HepG2 (cell line): Measurements from ENCODE around the gene CAMK2D.

Experiments used
- EHMT2 ChIP-seq: fragments of 200-600 bp; sonication (generic); IDR thresholded peaks from 2 replicates; pipeline ENCODE4 v1.7.0; 2017; ENCODE audit warnings: antibody characterized with exemption, low read depth, low read length, borderline replicate concordance
- ETV6 ChIP-seq: sonication (generic); formaldehyde crosslinking; conservative IDR thresholded peaks from 2 replicates; pipeline ENCODE4 v1.4.0; 2020; ENCODE audit warnings: missing genetic modification reagents
- EZH2 ChIP-seq: conservative IDR thresholded peaks from 2 replicates; pipeline ENCODE4 v1.6.1; 2012; ENCODE audit warnings: mild to moderate bottlenecking, low read depth, low read length, moderate library complexity
- GMEB2 ChIP-seq: IDR thresholded peaks from 2 replicates; pipeline ENCODE4 v1.6.1; 2016; ENCODE audit warnings: missing biosample characterization, missing genetic modification reagents, low read depth
- MTA1 ChIP-seq: sonication (generic); formaldehyde crosslinking; IDR thresholded peaks from 2 replicates; pipeline ENCODE4 v1.4.0; 2020; ENCODE audit warnings: missing genetic modification reagents, mild to moderate bottlenecking, borderline replicate concordance
- NFE2L2 ChIP-seq: fragments of 150-350 bp; IDR thresholded peaks from 2 replicates; pipeline ENCODE4 v1.6.1; 2014; ENCODE audit warnings: low read length
- REPIN1 ChIP-seq: sonication (generic); formaldehyde crosslinking; IDR thresholded peaks from 2 replicates; pipeline ENCODE4 v1.8.0; 2022; ENCODE audit warnings: missing genetic modification reagents, low read depth, mild to moderate bottlenecking, borderline replicate concordance
- SRF ChIP-seq: IDR thresholded peaks from 2 replicates; pipeline ENCODE4 v1.6.1; 2011; ENCODE audit warnings: mild to moderate bottlenecking, low read depth, low read length, moderate library complexity
- USF2 ChIP-seq, 2 experiments: sonication (generic) in 1 of 2; formaldehyde crosslinking in 1 of 2; IDR thresholded peaks; 2 replicates each; pipeline versions ENCODE4 v1.5.1 to v1.6.1; 2011 to 2020; ENCODE audit warnings: borderline replicate concordance in 1 of 2, low read depth in 1 of 2, low read length in 1 of 2, mild to moderate bottlenecking in 1 of 2, missing genetic modification reagents in 1 of 2, moderate library complexity in 1 of 2
- ZNF740 ChIP-seq: sonication (generic); formaldehyde crosslinking; IDR thresholded peaks from 2 replicates; pipeline ENCODE4 v1.4.0; 2020; ENCODE audit warnings: missing genetic modification reagents
- TF ChIP-seq, protein P1 (sequence below): sonication (generic); formaldehyde crosslinking; IDR thresholded peaks from 2 replicates; pipeline ENCODE4 v1.4.0; 2020; ENCODE audit warnings: missing genetic modification reagents
- TF ChIP-seq, protein P2 (sequence below): sonication (generic); formaldehyde crosslinking; IDR thresholded peaks from 2 replicates; pipeline ENCODE4 v1.5.0; 2020; ENCODE audit warnings: mild to moderate bottlenecking, missing genetic modification reagents, moderate library complexity
- TF ChIP-seq, protein P3 (sequence below): sonication (generic); formaldehyde crosslinking; conservative IDR thresholded peaks from 2 replicates; pipeline ENCODE4 v1.8.0; 2022; ENCODE audit warnings: missing genetic modification reagents
- TF ChIP-seq, protein P4 (sequence below): sonication (generic); formaldehyde crosslinking; IDR thresholded peaks from 2 replicates; pipeline ENCODE4 v1.4.0; 2020; ENCODE audit warnings: missing genetic modification reagents, mild to moderate bottlenecking, borderline replicate concordance

DNA sequence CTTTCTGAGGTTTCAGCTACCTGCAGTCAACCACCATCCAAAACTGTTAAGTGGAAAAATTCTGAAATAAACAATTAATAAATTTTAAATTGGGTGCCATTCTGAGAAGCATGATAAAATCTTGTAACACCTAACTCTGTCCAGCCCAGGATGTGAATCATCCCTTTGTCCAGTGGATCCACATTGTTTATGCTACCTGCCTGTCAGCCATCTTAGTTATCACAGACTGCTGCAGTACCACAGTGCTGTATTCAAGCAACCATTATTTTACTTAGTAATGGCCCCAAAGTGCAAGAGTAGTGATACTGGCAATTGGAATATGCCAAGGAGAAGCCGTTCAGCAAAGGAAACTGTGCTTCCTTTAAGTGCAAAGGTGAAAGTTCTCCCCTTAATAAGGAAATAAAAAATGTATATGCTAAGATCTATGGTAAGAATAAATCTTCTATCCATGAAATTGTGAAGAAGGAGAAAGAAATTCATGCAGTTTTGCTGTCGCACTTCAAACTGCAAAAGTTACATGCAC, 20.6 kb downstream of the CAMK2D start:
- TF ChIP-seq EZH2 = no peak
- TF ChIP-seq GMEB2 (CRISPR knock-in tag) = no peak
- no peak for TF ChIP-seq NFE2L2
- TF ChIP-seq, protein P1, sequence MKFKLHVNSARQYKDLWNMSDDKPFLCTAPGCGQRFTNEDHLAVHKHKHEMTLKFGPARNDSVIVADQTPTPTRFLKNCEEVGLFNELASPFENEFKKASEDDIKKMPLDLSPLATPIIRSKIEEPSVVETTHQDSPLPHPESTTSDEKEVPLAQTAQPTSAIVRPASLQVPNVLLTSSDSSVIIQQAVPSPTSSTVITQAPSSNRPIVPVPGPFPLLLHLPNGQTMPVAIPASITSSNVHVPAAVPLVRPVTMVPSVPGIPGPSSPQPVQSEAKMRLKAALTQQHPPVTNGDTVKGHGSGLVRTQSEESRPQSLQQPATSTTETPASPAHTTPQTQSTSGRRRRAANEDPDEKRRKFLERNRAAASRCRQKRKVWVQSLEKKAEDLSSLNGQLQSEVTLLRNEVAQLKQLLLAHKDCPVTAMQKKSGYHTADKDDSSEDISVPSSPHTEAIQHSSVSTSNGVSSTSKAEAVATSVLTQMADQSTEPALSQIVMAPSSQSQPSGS (CRISPR knock-in tag) = no peak
- TF ChIP-seq, protein P2, sequence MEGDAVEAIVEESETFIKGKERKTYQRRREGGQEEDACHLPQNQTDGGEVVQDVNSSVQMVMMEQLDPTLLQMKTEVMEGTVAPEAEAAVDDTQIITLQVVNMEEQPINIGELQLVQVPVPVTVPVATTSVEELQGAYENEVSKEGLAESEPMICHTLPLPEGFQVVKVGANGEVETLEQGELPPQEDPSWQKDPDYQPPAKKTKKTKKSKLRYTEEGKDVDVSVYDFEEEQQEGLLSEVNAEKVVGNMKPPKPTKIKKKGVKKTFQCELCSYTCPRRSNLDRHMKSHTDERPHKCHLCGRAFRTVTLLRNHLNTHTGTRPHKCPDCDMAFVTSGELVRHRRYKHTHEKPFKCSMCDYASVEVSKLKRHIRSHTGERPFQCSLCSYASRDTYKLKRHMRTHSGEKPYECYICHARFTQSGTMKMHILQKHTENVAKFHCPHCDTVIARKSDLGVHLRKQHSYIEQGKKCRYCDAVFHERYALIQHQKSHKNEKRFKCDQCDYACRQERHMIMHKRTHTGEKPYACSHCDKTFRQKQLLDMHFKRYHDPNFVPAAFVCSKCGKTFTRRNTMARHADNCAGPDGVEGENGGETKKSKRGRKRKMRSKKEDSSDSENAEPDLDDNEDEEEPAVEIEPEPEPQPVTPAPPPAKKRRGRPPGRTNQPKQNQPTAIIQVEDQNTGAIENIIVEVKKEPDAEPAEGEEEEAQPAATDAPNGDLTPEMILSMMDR (CRISPR knock-in tag) = no peak
- no peak for TF ChIP-seq SRF
- no peak for TF ChIP-seq ETV6 (CRISPR knock-in tag)
- TF ChIP-seq ZNF740 (CRISPR knock-in tag) = no peak
- no peak for TF ChIP-seq MTA1 (CRISPR knock-in tag)
- no peak for TF ChIP-seq EHMT2
- TF ChIP-seq, protein P3, sequence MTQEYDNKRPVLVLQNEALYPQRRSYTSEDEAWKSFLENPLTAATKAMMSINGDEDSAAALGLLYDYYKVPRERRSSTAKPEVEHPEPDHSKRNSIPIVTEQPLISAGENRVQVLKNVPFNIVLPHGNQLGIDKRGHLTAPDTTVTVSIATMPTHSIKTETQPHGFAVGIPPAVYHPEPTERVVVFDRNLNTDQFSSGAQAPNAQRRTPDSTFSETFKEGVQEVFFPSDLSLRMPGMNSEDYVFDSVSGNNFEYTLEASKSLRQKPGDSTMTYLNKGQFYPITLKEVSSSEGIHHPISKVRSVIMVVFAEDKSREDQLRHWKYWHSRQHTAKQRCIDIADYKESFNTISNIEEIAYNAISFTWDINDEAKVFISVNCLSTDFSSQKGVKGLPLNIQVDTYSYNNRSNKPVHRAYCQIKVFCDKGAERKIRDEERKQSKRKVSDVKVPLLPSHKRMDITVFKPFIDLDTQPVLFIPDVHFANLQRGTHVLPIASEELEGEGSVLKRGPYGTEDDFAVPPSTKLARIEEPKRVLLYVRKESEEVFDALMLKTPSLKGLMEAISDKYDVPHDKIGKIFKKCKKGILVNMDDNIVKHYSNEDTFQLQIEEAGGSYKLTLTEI (CRISPR knock-in tag) = no peak
- TF ChIP-seq USF2 (IDR thresholded peaks at IDR 0.05; ENCODE audit: low read depth, low read length) = no peak
- no peak for TF ChIP-seq USF2 (CRISPR knock-in tag; IDR thresholded peaks at IDR 0.05; ENCODE audit: borderline replicate concordance)
- no peak for TF ChIP-seq REPIN1 (CRISPR knock-in tag)
- TF ChIP-seq, protein P4, sequence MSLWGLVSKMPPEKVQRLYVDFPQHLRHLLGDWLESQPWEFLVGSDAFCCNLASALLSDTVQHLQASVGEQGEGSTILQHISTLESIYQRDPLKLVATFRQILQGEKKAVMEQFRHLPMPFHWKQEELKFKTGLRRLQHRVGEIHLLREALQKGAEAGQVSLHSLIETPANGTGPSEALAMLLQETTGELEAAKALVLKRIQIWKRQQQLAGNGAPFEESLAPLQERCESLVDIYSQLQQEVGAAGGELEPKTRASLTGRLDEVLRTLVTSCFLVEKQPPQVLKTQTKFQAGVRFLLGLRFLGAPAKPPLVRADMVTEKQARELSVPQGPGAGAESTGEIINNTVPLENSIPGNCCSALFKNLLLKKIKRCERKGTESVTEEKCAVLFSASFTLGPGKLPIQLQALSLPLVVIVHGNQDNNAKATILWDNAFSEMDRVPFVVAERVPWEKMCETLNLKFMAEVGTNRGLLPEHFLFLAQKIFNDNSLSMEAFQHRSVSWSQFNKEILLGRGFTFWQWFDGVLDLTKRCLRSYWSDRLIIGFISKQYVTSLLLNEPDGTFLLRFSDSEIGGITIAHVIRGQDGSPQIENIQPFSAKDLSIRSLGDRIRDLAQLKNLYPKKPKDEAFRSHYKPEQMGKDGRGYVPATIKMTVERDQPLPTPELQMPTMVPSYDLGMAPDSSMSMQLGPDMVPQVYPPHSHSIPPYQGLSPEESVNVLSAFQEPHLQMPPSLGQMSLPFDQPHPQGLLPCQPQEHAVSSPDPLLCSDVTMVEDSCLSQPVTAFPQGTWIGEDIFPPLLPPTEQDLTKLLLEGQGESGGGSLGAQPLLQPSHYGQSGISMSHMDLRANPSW (CRISPR knock-in tag) = no peak
